ENCODE data around the gene PFN3.

Gene PFN3

GRCh38 chr5:177399997-177400868 lies at the start of gene PFN3:
Gene PFN3 (minus strand): TSS chr5:177400661. CDS start chr5:177400576, 85 bp downstream.
- no peaks in the 10 kb centered on the region for H3K9me3 ChIP-seq (ENCODE audit: control insufficient read depth, insufficient read depth, low read depth, low read length)
- peaks cover 67% of the 10 kb centered on the region for H3K27me3 ChIP-seq (ENCODE audit: control insufficient read depth, insufficient read depth, low read length)
- peaks cover 18% of the 10 kb centered on the region for H3K4me1 ChIP-seq (ENCODE audit: control insufficient read depth, insufficient read depth, low read length)
- H3K9ac ChIP-seq (ENCODE audit: low read length): peak within 1 kb of the TSS; percentile 21
- H3K4me3 ChIP-seq (ENCODE audit: low read depth, low read length): peak within 1 kb of the TSS; percentile 38; the same call in 1 of the 2 replicates
- no peaks in the 10 kb centered on the region for H3K36me3 ChIP-seq (ENCODE audit: control insufficient read depth, insufficient read depth, low read length)
- no peak within 1 kb of the TSS for H3K27ac ChIP-seq (ENCODE audit: low read depth, low read length)

DNA sequence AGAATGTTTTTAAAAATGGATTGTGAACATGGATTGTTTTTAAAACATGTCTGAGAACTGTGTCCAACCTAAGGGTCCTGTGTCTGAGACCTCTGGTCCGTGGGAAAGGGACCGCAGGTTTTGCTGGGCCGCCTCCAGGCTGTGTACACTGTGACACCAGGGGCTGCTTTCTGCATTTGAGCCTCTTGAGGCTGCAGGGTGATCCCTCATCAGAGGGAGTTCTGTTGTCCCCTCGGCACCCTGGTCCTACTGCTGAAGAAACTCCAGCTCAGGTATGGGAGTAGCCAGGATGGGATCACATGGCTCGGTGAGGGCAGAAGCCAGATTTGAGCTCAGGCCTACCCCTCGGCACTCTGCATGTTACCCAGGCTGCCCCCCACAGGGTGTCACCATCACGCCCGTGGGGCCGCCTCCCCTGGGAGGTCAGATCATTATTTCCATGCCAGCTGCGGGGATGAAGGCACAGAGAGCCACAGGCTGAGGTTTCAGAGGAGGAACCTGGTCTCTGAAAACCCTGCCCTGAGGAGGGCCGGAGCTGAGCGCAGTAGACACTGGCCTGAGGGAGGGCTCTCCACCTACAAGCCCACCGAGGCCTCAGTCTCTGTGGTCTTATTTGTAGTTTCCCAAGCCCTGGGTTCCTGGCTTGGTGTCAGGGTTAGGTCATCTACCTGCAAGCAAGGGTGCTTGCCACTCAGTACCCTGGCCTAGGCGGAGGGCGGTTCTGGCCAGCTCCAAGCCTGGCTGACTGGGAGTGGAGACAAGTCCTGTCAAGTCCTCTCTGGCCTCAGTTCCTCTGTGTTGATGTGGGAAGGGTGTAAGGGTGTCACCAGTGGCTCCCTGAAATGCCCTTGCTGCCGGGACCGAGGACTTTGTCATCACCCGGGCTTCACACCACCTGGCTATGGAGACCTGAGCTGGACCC lies 48.9 kb upstream of the PFN3 start:
- H3K27ac ChIP-seq (ENCODE audit: low read depth, low read length): no peak overlapping the region
- H3K9ac ChIP-seq (ENCODE audit: low read length): no peak overlapping the region
- H3K36me3 ChIP-seq (ENCODE audit: control insufficient read depth, insufficient read depth, low read length): no peaks in the 10 kb centered on the region
- H3K9me3 ChIP-seq (ENCODE audit: control insufficient read depth, insufficient read depth, low read depth, low read length): no peaks in the 10 kb centered on the region
- no peak overlapping the region for H3K4me3 ChIP-seq (ENCODE audit: low read depth, low read length)
- H3K4me1 ChIP-seq (ENCODE audit: control insufficient read depth, insufficient read depth, low read length): peaks cover 55% of the 10 kb centered on the region
- H3K27me3 ChIP-seq (ENCODE audit: control insufficient read depth, insufficient read depth, low read length): peaks cover 25% of the 10 kb centered on the region

DNA sequence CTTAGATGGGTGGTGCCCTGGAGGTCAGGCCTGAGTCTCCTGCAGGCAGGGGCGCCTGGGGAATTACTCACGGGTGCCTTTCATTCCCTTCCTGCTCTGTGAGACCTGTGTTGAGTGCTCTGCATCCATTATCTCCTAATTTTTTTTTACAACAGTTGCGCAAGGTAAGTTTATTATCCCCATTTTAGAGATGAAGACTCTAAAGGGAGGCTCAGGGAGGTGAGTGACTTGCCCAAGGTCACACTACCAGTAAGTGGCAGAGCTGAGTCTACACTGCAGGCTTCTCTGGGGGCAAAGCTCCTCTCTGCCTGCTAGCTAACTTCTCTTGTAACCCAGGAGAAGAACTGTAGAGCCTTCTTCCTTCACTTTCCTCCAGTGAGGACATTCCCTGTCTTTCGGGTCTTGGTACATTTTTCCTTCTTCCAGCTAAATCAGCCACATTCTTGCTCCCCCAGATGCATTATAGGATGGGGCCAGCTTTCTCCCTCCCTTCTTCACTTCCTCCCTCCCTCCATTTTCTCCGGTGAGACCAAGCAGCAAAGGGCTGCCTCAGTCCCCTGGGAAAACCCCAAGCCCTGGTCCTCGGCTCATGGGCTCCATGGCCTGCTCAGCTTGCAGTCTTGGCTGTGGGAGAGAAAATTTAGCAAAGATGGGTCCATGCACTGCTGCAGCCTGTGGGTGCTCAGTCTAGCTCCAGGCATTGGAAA lies 47.9 kb upstream of the PFN3 start:
- H3K27me3 ChIP-seq (ENCODE audit: control insufficient read depth, insufficient read depth, low read length): peaks cover 18% of the 10 kb centered on the region
- peak overlapping the region; percentile 78; the same call in 1 of the 2 replicates for H3K4me3 ChIP-seq (ENCODE audit: low read depth, low read length)
- no peak overlapping the region for H3K27ac ChIP-seq (ENCODE audit: low read depth, low read length)
- H3K4me1 ChIP-seq (ENCODE audit: control insufficient read depth, insufficient read depth, low read length): peaks cover 50% of the 10 kb centered on the region
- no peaks in the 10 kb centered on the region for H3K9me3 ChIP-seq (ENCODE audit: control insufficient read depth, insufficient read depth, low read depth, low read length)
- H3K36me3 ChIP-seq (ENCODE audit: control insufficient read depth, insufficient read depth, low read length): no peaks in the 10 kb centered on the region
- H3K9ac ChIP-seq (ENCODE audit: low read length): peak overlapping the region; percentile 74

- H3K9ac ChIP-seq (ENCODE audit: low read length): peak overlapping the region; percentile 74
- H3K4me3 ChIP-seq (ENCODE audit: low read depth, low read length): peak overlapping the region; percentile 78
- peaks cover 43% of the 10 kb centered on the region for H3K4me1 ChIP-seq (ENCODE audit: control insufficient read depth, insufficient read depth, low read length)
- no peaks in the 10 kb centered on the region for H3K36me3 ChIP-seq (ENCODE audit: control insufficient read depth, insufficient read depth, low read length)
- 0 out of 2 replicates have a peak overlapping the region, but pooled peaks have one; percentile 32 for H3K27ac ChIP-seq (ENCODE audit: low read depth, low read length)
- no peaks in the 10 kb centered on the region for H3K9me3 ChIP-seq (ENCODE audit: control insufficient read depth, insufficient read depth, low read depth, low read length)
- H3K27me3 ChIP-seq (ENCODE audit: control insufficient read depth, insufficient read depth, low read length): peaks cover 11% of the 10 kb centered on the region
Observed at GRCh38 chr5:177447611-177448243, 47.3 kb upstream of the PFN3 start.

DNA sequence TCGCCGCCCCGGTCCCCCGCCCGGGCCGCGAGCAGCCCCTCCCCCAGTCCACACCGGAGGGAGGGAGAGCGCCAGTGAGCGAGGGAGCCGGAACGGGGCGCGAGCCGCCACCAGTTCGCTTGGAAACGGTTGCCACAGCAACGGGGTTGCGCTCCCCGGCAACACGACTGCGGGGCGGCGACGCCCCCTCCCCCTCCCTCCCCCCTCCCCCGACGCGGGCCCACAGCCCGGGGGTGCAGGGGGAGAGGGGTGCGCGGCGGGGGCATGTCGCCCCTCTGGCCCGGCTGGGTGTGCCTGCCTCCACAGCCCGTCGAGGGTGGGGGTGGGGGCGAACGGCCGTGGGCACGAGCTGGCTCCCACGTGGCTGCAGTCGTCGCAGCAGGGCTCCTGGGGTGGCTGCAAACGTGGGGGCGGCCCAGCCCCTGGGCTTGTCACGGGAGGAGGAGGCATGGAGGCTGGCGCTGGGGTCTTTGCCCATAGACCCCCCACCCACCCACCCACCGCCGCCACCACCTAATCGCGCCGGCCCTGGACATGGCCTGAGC lies 46.7 kb upstream of the PFN3 start:
- H3K9me3 ChIP-seq (ENCODE audit: control insufficient read depth, insufficient read depth, low read depth, low read length): no peaks in the 10 kb centered on the region
- H3K9ac ChIP-seq (ENCODE audit: low read length): peak overlapping the region; percentile 74
- peak overlapping the region; percentile 78 for H3K4me3 ChIP-seq (ENCODE audit: low read depth, low read length)
- H3K4me1 ChIP-seq (ENCODE audit: control insufficient read depth, insufficient read depth, low read length): peaks cover 38% of the 10 kb centered on the region
- peaks cover 5% of the 10 kb centered on the region; the same call in 1 of the 2 replicates for H3K36me3 ChIP-seq (ENCODE audit: control insufficient read depth, insufficient read depth, low read length)
- peaks cover 11% of the 10 kb centered on the region for H3K27me3 ChIP-seq (ENCODE audit: control insufficient read depth, insufficient read depth, low read length)
- H3K27ac ChIP-seq (ENCODE audit: low read depth, low read length): no peak overlapping the region

GRCh38 chr5:177446200-177447065 lies 46.0 kb upstream of the PFN3 start, which contains the start of gene PRR7:
Gene PRR7 (plus strand): TSS chr5:177446814. CDS start chr5:177455068, 8,254 bp downstream.
- H3K4me3 ChIP-seq (ENCODE audit: low read depth, low read length): peak within 1 kb of the TSS; percentile 78
- peak within 1 kb of the TSS; percentile 74 for H3K9ac ChIP-seq (ENCODE audit: low read length)
- H3K9me3 ChIP-seq (ENCODE audit: control insufficient read depth, insufficient read depth, low read depth, low read length): no peaks in the 10 kb centered on the region
- H3K36me3 ChIP-seq (ENCODE audit: control insufficient read depth, insufficient read depth, low read length): peaks cover 10% of the 10 kb centered on the region; the same call in 1 of the 2 replicates
- H3K27me3 ChIP-seq (ENCODE audit: control insufficient read depth, insufficient read depth, low read length): peaks cover 11% of the 10 kb centered on the region
- peaks cover 38% of the 10 kb centered on the region for H3K4me1 ChIP-seq (ENCODE audit: control insufficient read depth, insufficient read depth, low read length)
- 0 out of 2 replicates have a peak within 1 kb of the TSS, but pooled peaks have one; percentile 32 for H3K27ac ChIP-seq (ENCODE audit: low read depth, low read length)

- H3K4me3 ChIP-seq (ENCODE audit: low read depth, low read length): peak overlapping the region; percentile 78
- peak overlapping the region; percentile 70 for H3K9ac ChIP-seq (ENCODE audit: low read length)
- no peaks in the 10 kb centered on the region for H3K9me3 ChIP-seq (ENCODE audit: control insufficient read depth, insufficient read depth, low read depth, low read length)
- H3K36me3 ChIP-seq (ENCODE audit: control insufficient read depth, insufficient read depth, low read length): peaks cover 13% of the 10 kb centered on the region; the same call in 1 of the 2 replicates
- no peak overlapping the region for H3K27ac ChIP-seq (ENCODE audit: low read depth, low read length)
- H3K27me3 ChIP-seq (ENCODE audit: control insufficient read depth, insufficient read depth, low read length): peaks cover 11% of the 10 kb centered on the region
- peaks cover 38% of the 10 kb centered on the region for H3K4me1 ChIP-seq (ENCODE audit: control insufficient read depth, insufficient read depth, low read length)
Observed at GRCh38 chr5:177445917-177446199, 45.4 kb upstream of the PFN3 start.

DNA sequence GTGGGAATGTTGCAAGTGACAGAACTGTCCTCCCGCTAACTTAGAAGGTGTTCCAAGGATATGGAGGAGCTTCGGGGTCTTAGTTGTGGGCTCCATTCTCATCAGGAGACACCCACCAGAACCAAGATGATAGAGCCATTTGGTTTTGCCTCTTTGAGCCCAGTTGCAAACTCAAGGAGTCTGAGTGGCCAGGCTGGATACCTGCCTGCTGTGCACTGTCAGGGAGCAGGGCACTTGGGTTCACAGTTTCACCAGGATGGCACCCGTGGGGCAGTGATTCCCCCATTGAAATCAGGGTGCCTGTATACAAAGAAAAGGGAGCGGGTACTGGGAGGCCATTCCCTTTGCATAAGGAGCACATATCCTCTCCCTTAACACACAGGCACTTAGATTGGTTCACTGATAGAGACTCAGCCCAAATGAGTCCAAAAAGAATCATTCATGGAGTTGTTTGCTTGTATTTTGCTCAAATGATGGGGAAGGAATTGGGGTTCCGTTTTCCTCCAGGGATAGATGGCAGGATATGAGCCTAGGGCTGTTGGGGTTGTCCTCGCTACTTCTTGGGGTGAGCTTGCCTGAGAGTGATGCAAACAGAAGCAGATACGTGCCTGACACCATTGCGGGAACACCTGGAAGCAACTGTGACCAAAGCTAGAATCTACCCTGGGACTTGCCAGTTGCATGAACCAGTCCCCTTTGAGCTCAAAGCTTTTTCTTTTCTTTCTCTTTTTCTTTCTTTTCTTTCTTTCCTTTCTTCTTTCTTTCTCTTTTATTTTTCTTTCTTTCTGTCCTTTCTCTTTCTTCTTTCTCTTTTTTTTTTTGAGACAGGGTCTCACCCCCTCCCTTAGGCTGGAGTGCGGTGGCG lies 44.8 kb upstream of the PFN3 start:
- no peak overlapping the region for H3K4me3 ChIP-seq (ENCODE audit: low read depth, low read length)
- no peak overlapping the region for H3K9ac ChIP-seq (ENCODE audit: low read length)
- peaks cover 19% of the 10 kb centered on the region; the same call in 1 of the 2 replicates for H3K36me3 ChIP-seq (ENCODE audit: control insufficient read depth, insufficient read depth, low read length)
- H3K27ac ChIP-seq (ENCODE audit: low read depth, low read length): no peak overlapping the region
- H3K4me1 ChIP-seq (ENCODE audit: control insufficient read depth, insufficient read depth, low read length): peaks cover 41% of the 10 kb centered on the region
- H3K9me3 ChIP-seq (ENCODE audit: control insufficient read depth, insufficient read depth, low read depth, low read length): no peaks in the 10 kb centered on the region
- peaks cover 11% of the 10 kb centered on the region for H3K27me3 ChIP-seq (ENCODE audit: control insufficient read depth, insufficient read depth, low read length)

Measured in HUES6 (cell line).